HG03108 (cell line): Measurements from ENCODE around the gene TLN1.

ENCODE experiments used
- ATAC-seq: cut with Tn5 transposase; IDR thresholded peaks from one replicate; pipeline ENCODE4 v1.9.1; 2021; ENCODE audit warnings: moderate library complexity; ENCODE audit not compliant: unreplicated experiment

TLN1 gene

GRCh38 chr9:35688558-35689541, 43.1 kb downstream of the TLN1 start:
- no peak for ATAC-seq

- no peak for ATAC-seq
These were observed 43.9 kb downstream of the TLN1 start for GRCh38 chr9:35687972-35688557.

- ATAC-seq: no peak
These were observed 44.7 kb downstream of the TLN1 start for GRCh38 chr9:35687306-35687705.

- no peak for ATAC-seq
These were observed 45.5 kb downstream of the TLN1 start for GRCh38 chr9:35686222-35687203.

GRCh38 chr9:35685506-35685905, 46.5 kb downstream of the TLN1 start:
- no peak for ATAC-seq

GRCh38 chr9:35684921-35685320, 47.1 kb downstream of the TLN1 start:
- ATAC-seq: no peak

GRCh38 chr9:35683323-35683722, 48.7 kb downstream of the TLN1 start:
- no peak for ATAC-seq

GRCh38 chr9:35682520-35683315, 49.3 kb downstream of the TLN1 start:
- no peak for ATAC-seq

- no peak for ATAC-seq
These were observed 49.9 kb downstream of the TLN1 start for GRCh38 chr9:35682051-35682450.

- ATAC-seq: no peak
These were observed 50.5 kb downstream of the TLN1 start for GRCh38 chr9:35681341-35682002.

GRCh38 chr9:35680331-35681105, 51.5 kb downstream of the TLN1 start:
- ATAC-seq: no peak

GRCh38 chr9:35679766-35680330, 52.1 kb downstream of the TLN1 start:
- ATAC-seq: no peak

GRCh38 chr9:35679091-35679490, 52.9 kb downstream of the TLN1 start:
- no peak for ATAC-seq

GRCh38 chr9:35675732-35676392, 56.1 kb downstream of the TLN1 start:
- ATAC-seq: peak; percentile 45

- no peak for ATAC-seq
These were observed 56.8 kb downstream of the TLN1 start for GRCh38 chr9:35675204-35675603.

- no peak for ATAC-seq
These were observed 58.0 kb downstream of the TLN1 start for GRCh38 chr9:35674025-35674361.

GRCh38 chr9:35673132-35674024, 58.6 kb downstream of the TLN1 start, which contains the start of gene CA9:
Gene CA9 (plus strand): TSS chr9:35673928. CDS start chr9:35673960, 32 bp downstream.
- ATAC-seq: no peak
